ENCODE data around the gene SS18.

DNA sequence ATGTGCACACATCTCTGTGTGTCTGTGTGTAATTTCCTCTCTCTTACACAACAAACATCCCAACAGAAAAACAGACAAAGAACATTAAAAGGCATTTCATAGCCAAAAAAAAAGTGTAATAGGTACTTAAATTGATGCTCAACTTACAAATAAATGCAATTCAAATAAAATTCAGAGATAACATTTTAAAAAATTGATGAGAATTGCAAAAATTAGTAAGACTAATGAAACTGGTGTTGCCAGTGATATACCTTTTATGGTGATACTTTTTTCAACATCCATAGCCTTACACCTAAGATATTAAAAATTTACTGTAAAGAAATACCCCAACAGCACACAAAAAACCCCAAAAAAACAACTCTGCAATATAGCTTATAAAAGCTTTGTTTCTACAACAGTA is 76.0 kb downstream of the SS18 start:
- TF ChIP-seq POLR2AphosphoS5 (IDR thresholded peaks at IDR 0.05), result no peak
- TF ChIP-seq, protein P1, sequence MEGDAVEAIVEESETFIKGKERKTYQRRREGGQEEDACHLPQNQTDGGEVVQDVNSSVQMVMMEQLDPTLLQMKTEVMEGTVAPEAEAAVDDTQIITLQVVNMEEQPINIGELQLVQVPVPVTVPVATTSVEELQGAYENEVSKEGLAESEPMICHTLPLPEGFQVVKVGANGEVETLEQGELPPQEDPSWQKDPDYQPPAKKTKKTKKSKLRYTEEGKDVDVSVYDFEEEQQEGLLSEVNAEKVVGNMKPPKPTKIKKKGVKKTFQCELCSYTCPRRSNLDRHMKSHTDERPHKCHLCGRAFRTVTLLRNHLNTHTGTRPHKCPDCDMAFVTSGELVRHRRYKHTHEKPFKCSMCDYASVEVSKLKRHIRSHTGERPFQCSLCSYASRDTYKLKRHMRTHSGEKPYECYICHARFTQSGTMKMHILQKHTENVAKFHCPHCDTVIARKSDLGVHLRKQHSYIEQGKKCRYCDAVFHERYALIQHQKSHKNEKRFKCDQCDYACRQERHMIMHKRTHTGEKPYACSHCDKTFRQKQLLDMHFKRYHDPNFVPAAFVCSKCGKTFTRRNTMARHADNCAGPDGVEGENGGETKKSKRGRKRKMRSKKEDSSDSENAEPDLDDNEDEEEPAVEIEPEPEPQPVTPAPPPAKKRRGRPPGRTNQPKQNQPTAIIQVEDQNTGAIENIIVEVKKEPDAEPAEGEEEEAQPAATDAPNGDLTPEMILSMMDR (IDR thresholded peaks at IDR 0.05), result no peak

Measured in esophagus muscularis mucosa (tissue), 3 donors.